ENCODE data around the gene TTI1. TPM values are rescaled to one million over a fixed set of nuclear protein-coding genes. Genes with fewer than 3 reads are reported as not detected.
"Not testable (repeated sequence)": the region's sequence is repeated elsewhere in the genome, so short reads cannot be mapped to it uniquely, and the experiment has no call there.

TTI1 gene
- polyA plus RNA-seq, 1 of the 3 experiments (the other 2 are of a cell fraction), result 15.6 TPM

GRCh38 chr20:38012332-38012731, 20.9 kb downstream of the TTI1 start:
- no peak for TF ChIP-seq MEF2A (IDR thresholded peaks at IDR 0.05; ENCODE audit: borderline replicate concordance, low read depth)
- TF ChIP-seq SIN3A (IDR thresholded peaks at IDR 0.05; ENCODE audit: borderline replicate concordance, low read depth, low read length), result no peak
- TF ChIP-seq NFIC (IDR thresholded peaks at IDR 0.05; ENCODE audit: borderline replicate concordance), result no peak
- no peaks in the 10 kb centered on the region for H3K9me2 ChIP-seq
- no peaks in the 10 kb centered on the region for H3K9me3 ChIP-seq
- no peak overlapping the region for H3K9ac ChIP-seq
- peaks cover 54 to 72% of the 10 kb centered on the region in 2 experiments for H3K36me3 ChIP-seq (replicated peaks in 1 of 2; ENCODE audit: control insufficient read depth in 1 of 2, insufficient read depth in 2 of 2, low read length in 1 of 2)
- H3K4me1 ChIP-seq (ENCODE audit: control insufficient read depth in 1 of 2, insufficient read depth in 2 of 2, low read depth in 1 of 2, low read length in 1 of 2), result peaks cover 0 to 6% of the 10 kb centered on the region in 2 experiments; a peak in 2 of 4 replicates
- H3K4me3 ChIP-seq (ENCODE audit: low read depth in 2 of 2, low read length in 1 of 2), result no peak overlapping the region
- H4K20me1 ChIP-seq (ENCODE audit: insufficient read depth), result no peaks in the 10 kb centered on the region
- no peak overlapping the region for H3K4me2 ChIP-seq
- DNase-seq, result no peak
- POLR2A ChIA-PET, result no interaction called here
- CTCF ChIA-PET, result interaction anchor here (1.3 to 1.4 kb wide), 3 partner anchors 19 to 448 kb away, joined by 3 to 6 read pairs (median 4); no protein-coding TSS in a partner anchor
- H3K27me3 ChIP-seq (ENCODE audit: insufficient read depth), result no peaks in the 10 kb centered on the region
- H3F3A ChIP-seq (replicated peaks; ENCODE audit: insufficient read depth), result no peaks in the 10 kb centered on the region
- WGBS (ENCODE audit: low lambda C conversion rate), result 95% methylated on average over 8 of the region's 8 CpGs
- H3K79me2 ChIP-seq (ENCODE audit: insufficient read depth), result peaks cover 41% of the 10 kb centered on the region
- no peak overlapping the region for H3K27ac ChIP-seq (ENCODE audit: low read depth in 2 of 2, low read length in 1 of 2)
- no peak overlapping the region for H2AFZ ChIP-seq (ENCODE audit: low read depth)

DNA sequence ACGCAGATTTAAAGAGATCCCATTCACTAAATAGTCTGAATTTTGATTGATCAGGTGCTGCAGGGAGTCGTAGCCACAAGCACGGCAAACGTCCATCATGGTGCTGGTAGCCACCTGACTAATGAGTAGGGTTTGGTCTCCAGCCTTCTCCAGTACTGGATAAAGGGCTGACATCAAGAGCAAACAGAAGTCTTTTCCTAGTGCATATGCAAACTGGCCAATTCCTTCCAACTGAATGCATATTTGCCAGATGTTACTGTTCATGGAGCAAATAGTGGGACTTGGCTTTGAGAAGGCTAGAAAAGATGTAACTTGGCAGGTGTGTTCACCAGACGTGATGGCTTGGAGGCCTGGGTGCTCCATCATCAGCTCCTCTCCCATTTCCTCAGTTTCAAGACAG, 21.6 kb downstream of the TTI1 start:
- no peak for DNase-seq
- Histone ChIP-seq H3K9me2 (no peaks in the 10 kb centered on the region), H3K4me2 (no peak overlapping the region), H3K4me3 (ENCODE audit: low read depth in 2 of 2, low read length in 1 of 2) (no peak overlapping the region), H3F3A (replicated peaks; ENCODE audit: insufficient read depth) (no peaks in the 10 kb centered on the region), H3K4me1 (ENCODE audit: control insufficient read depth in 1 of 2, insufficient read depth in 2 of 2, low read depth in 1 of 2, low read length in 1 of 2) (peaks cover 0 to 8% of the 10 kb centered on the region in 2 experiments; a peak in 2 of 4 replicates), H3K27ac (ENCODE audit: low read depth in 2 of 2, low read length in 1 of 2) (no peak overlapping the region), H3K36me3 (replicated peaks in 1 of 2; ENCODE audit: control insufficient read depth in 1 of 2, insufficient read depth in 2 of 2, low read length in 1 of 2) (peaks cover 53 to 70% of the 10 kb centered on the region in 2 experiments), H3K27me3 (ENCODE audit: insufficient read depth) (no peaks in the 10 kb centered on the region), H3K79me2 (ENCODE audit: insufficient read depth) (peaks cover 46% of the 10 kb centered on the region), H3K9ac (no peak overlapping the region), H4K20me1 (ENCODE audit: insufficient read depth) (no peaks in the 10 kb centered on the region), H2AFZ (ENCODE audit: low read depth) (no peak overlapping the region), H3K9me3 (no peaks in the 10 kb centered on the region)
- WGBS (ENCODE audit: low lambda C conversion rate), result 92% methylated on average over 2 of the region's 5 CpGs
- TF ChIP-seq FOSL2 (IDR thresholded peaks at IDR 0.05; ENCODE audit: borderline replicate concordance, low read depth), result no peak
- TF ChIP-seq, protein P1, sequence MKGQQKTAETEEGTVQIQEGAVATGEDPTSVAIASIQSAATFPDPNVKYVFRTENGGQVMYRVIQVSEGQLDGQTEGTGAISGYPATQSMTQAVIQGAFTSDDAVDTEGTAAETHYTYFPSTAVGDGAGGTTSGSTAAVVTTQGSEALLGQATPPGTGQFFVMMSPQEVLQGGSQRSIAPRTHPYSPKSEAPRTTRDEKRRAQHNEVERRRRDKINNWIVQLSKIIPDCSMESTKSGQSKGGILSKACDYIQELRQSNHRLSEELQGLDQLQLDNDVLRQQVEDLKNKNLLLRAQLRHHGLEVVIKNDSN (IDR thresholded peaks at IDR 0.05; ENCODE audit: borderline replicate concordance, low read depth), result no peak
- TF ChIP-seq, protein P2, sequence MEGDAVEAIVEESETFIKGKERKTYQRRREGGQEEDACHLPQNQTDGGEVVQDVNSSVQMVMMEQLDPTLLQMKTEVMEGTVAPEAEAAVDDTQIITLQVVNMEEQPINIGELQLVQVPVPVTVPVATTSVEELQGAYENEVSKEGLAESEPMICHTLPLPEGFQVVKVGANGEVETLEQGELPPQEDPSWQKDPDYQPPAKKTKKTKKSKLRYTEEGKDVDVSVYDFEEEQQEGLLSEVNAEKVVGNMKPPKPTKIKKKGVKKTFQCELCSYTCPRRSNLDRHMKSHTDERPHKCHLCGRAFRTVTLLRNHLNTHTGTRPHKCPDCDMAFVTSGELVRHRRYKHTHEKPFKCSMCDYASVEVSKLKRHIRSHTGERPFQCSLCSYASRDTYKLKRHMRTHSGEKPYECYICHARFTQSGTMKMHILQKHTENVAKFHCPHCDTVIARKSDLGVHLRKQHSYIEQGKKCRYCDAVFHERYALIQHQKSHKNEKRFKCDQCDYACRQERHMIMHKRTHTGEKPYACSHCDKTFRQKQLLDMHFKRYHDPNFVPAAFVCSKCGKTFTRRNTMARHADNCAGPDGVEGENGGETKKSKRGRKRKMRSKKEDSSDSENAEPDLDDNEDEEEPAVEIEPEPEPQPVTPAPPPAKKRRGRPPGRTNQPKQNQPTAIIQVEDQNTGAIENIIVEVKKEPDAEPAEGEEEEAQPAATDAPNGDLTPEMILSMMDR (IDR thresholded peaks at IDR 0.05), result no peak
- no peak for TF ChIP-seq ELF1 (IDR thresholded peaks at IDR 0.05)
- TF ChIP-seq NRF1 (IDR thresholded peaks at IDR 0.05; ENCODE audit: low read depth, low read length), result no peak
- TF ChIP-seq GABPA (IDR thresholded peaks at IDR 0.05; ENCODE audit: low read depth), result no peak
- TF ChIP-seq RCOR1 (IDR thresholded peaks at IDR 0.05; ENCODE audit: low read length), result no peak
- TF ChIP-seq EP300 (IDR thresholded peaks at IDR 0.05; ENCODE audit: borderline replicate concordance in 1 of 2, low read depth in 1 of 2, low read length in 1 of 2), result no peak
- TF ChIP-seq SMC3 (IDR thresholded peaks at IDR 0.05; ENCODE audit: low read depth, low read length), result no peak
- TF ChIP-seq, protein P3, sequence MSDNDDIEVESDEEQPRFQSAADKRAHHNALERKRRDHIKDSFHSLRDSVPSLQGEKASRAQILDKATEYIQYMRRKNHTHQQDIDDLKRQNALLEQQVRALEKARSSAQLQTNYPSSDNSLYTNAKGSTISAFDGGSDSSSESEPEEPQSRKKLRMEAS (IDR thresholded peaks at IDR 0.05; ENCODE audit: low read depth), result no peak
- TF ChIP-seq TAF1 (IDR thresholded peaks at IDR 0.05; ENCODE audit: borderline replicate concordance, low read depth, low read length), result no peak
- TF ChIP-seq, protein P4, sequence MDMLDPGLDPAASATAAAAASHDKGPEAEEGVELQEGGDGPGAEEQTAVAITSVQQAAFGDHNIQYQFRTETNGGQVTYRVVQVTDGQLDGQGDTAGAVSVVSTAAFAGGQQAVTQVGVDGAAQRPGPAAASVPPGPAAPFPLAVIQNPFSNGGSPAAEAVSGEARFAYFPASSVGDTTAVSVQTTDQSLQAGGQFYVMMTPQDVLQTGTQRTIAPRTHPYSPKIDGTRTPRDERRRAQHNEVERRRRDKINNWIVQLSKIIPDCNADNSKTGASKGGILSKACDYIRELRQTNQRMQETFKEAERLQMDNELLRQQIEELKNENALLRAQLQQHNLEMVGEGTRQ (IDR thresholded peaks at IDR 0.05; ENCODE audit: borderline replicate concordance, low read depth, low read length), result no peak
- POLR2A ChIA-PET, result no interaction called here
- CTCF ChIA-PET, result interaction anchor here (0.9 to 1.4 kb wide), 4 partner anchors 19 to 448 kb away, joined by 3 to 6 read pairs (median 4); partner anchors contain the start of gene VSTM2L

DNA sequence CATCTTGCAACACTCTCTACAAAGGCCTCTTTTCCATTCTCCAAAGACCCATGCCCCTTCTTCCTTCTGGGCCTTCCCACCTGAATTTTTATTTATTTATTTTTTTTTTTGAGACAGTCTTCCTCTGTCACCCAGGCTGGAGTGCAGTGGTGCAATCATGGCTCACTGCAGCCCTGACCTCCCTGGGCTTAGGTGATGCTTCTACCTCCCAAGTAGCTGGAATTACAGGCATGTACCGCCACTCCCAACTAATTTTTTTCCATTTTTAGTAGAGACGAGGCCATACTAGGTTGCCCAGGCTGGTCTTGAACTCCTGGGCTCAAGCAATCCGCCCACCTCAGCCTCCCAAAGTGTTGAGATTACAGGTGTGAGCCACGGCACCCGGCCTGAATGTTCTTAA, 23.8 kb downstream of the TTI1 start:
- H3K27ac ChIP-seq (ENCODE audit: low read depth in 2 of 2, low read length in 1 of 2); DNase-seq; H3K4me2 ChIP-seq; POLR2A ChIA-PET; H3K4me1 ChIP-seq (ENCODE audit: control insufficient read depth in 1 of 2, insufficient read depth in 2 of 2, low read depth in 1 of 2, low read length in 1 of 2); H3K9me3 ChIP-seq; H3K9me2 ChIP-seq; H3K4me3 ChIP-seq (ENCODE audit: low read depth in 2 of 2, low read length in 1 of 2); H3K9ac ChIP-seq; H3F3A ChIP-seq (replicated peaks; ENCODE audit: insufficient read depth); H3K27me3 ChIP-seq (ENCODE audit: insufficient read depth); H4K20me1 ChIP-seq (ENCODE audit: insufficient read depth); H2AFZ ChIP-seq (ENCODE audit: low read depth): not testable (repeated sequence)
- Histone ChIP-seq H3K36me3 (replicated peaks in 1 of 2; ENCODE audit: control insufficient read depth in 1 of 2, insufficient read depth in 2 of 2, low read length in 1 of 2) (peaks cover 47 to 66% of the 10 kb centered on the region in 2 experiments), H3K79me2 (ENCODE audit: insufficient read depth) (peaks cover 41% of the 10 kb centered on the region)
- CTCF ChIA-PET, result interaction anchor here (1.6 kb wide), 2 partner anchors 18 to 86 kb away, joined by 3 to 4 read pairs; no protein-coding TSS in a partner anchor
- WGBS (ENCODE audit: low lambda C conversion rate), result 96% methylated on average over 5 of the region's 5 CpGs
